Hematopoietic multipotent progenitor cell treated with erythropoietin and hydrocortisone succinate and interleukin-3 and kit ligand, for 4 days (in vitro differentiated cells): ENCODE results near the gene STK40.

ENCODE experiments used
- DNase-seq: peaks from one replicate; pipeline ENCODE4 v3.0.0-alpha.2; 2015

Gene STK40

DNA sequence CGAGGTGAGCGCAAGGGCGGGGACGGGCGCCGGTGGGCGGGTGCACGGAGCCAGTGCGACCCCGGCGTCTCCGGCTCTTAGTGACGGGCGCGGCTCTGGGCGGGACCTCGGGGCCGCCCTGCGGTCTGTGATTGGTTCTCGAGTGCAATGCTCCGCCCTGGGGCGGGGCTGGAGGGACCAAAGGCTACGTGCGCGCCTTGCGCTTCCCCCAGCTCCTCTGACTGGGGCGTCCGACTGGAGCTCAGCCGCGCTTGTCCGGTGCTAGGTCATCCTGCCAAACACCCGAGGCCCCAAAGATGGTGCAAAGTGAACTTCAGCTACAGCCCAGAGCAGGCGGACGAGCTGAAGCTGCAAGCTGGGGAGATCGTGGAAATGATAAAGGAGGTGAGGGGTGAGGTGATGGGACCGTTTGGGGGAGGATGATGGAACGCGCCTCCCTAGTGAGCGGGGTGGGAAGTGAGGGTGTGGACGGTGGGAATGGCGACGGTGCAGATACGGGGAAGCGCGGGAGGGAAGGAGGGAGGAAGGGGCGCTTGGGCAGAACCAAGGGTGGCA lies 78.7 kb downstream of the STK40 start:
- peak; percentile 97 for DNase-seq

DNA sequence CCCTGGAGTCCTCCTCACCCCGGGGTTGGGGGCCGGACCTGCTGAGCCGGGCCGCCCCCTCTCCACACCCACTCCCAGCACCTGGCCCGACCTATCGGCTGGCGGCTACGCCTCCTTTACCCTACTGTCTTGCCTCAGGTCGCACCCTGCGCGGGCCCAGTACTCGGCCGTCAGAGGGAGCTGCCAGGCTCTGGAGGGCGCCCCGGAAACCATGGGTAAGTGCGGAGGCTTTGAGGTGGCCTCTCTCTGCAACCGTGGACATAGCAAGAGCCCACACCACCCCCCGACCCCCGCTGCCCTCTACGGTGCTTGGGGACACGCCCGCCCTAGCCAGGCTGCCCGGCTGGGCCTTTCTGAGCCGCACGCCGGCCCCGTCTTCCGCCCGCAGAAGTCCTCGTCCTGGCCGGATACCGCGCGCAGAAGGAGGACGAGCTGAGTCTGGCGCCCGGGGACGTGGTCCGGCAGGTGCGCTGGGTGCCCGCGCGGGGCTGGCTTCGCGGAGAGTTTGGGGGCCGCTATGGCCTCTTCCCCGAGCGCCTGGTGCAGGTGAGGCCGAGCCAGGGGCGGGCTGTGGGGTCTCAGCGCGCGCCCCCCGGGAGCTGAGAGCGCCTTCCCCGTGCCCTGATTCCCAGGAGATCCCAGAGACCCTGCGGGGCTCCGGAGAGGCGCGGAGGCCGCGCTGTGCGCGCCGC lies 79.4 kb downstream of the STK40 start, which contains the start of gene SH3D21:
TSS of gene SH3D21 (plus strand) at position 159 of the 692 bp plus-strand sequence. CDS start at position 212, 53 bp downstream.
- peak; percentile 63 for DNase-seq

DNA sequence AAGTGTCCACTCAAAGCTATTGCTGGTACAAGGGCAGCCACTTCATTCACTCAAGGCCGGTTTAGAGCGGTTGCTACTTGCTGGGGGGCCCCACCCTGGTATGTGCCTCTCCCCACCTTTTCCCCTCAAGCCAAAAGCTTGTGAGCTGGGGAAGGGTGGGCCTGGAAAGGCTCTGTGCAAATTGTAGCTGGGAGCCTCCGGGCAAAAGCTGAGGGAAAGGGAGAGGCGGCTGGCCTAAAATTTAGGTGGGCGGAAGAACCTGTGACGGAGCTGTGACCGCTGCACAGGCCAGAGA lies 79.9 kb downstream of the STK40 start:
- DNase-seq: no peak

GRCh38 chr1:36304970-36305914 lies 80.5 kb downstream of the STK40 start:
- no peak for DNase-seq

- DNase-seq: peak; percentile 60
Observed at GRCh38 chr1:36304521-36304920, 81.2 kb downstream of the STK40 start.

GRCh38 chr1:36303650-36304360 lies 81.9 kb downstream of the STK40 start:
- DNase-seq: no peak

- DNase-seq: no peak
Observed at GRCh38 chr1:36303244-36303643, 82.5 kb downstream of the STK40 start.

- DNase-seq: no peak
Observed at GRCh38 chr1:36301220-36301619, 84.5 kb downstream of the STK40 start.

GRCh38 chr1:36300526-36300925 lies 85.2 kb downstream of the STK40 start:
- DNase-seq: no peak

DNA sequence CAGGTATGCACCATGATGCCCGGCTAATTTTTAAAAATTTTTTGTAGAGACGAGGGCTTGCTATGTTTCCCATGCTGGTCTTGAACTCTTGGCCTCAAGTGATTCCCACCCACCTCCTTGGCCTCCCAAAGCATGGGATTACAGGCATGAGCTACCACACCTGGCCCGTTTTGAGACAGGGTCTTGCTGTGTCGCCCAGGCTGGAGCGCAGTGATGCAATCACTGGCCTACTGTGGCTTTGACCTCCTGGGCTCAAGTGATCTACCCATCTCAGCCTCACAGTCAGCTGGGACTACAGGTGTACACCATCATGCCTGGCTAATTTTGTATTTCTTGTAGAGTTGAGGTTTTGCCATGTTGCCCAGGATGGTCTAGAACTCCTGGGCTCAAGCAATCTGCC lies 87.1 kb downstream of the STK40 start:
- no peak for DNase-seq

- DNase-seq: no peak
Observed at GRCh38 chr1:36297062-36297461, 88.7 kb downstream of the STK40 start.

- DNase-seq: no peak
Observed at GRCh38 chr1:36295390-36295789, 90.3 kb downstream of the STK40 start.
